Hepatocyte (in vitro differentiated cells): Measurements from ENCODE around the gene KIFC3. TPM values are rescaled to one million over a fixed set of nuclear protein-coding genes. Genes with fewer than 3 reads are reported as not detected.

Experiments
- DNase-seq: peaks from one replicate; pipeline ENCODE4 v3.0.0-alpha.2; 2016; ENCODE audit warnings: low spot score
- H2AFZ ChIP-seq: fragments of 200-600 bp; sonication (generic); 2 replicates; pipeline ENCODE4 v1.6.0; 2016; ENCODE audit warnings: antibody characterized with exemption, mild to moderate bottlenecking
- H3K27ac ChIP-seq: fragments of 200-600 bp; sonication (generic); 2 replicates; pipeline ENCODE4 v1.5.1; 2016; ENCODE audit warnings: mild to moderate bottlenecking
- H3K27me3 ChIP-seq: fragments of 200-600 bp; sonication (generic); 2 replicates; pipeline ENCODE4 v1.6.1; 2016
- H3K36me3 ChIP-seq: fragments of 200-600 bp; sonication (generic); replicated peaks from 2 replicates; pipeline ENCODE4 v1.5.1; 2016; ENCODE audit warnings: low read depth; ENCODE audit not compliant: insufficient read depth
- H3K4me1 ChIP-seq: fragments of 200-600 bp; sonication (generic); 2 replicates; pipeline ENCODE4 v1.5.1; 2016; ENCODE audit warnings: mild to moderate bottlenecking, moderate library complexity; ENCODE audit not compliant: insufficient read depth
- H3K4me2 ChIP-seq: fragments of 200-600 bp; sonication (generic); 2 replicates; pipeline ENCODE4 v1.6.0; 2016
- H3K4me3 ChIP-seq: fragments of 200-600 bp; sonication (generic); 2 replicates; pipeline ENCODE4 v1.5.1; 2016; ENCODE audit warnings: mild to moderate bottlenecking
- H3K79me2 ChIP-seq: fragments of 200-600 bp; sonication (generic); 2 replicates; pipeline ENCODE4 v1.6.0; 2017; ENCODE audit warnings: mild to moderate bottlenecking
- H3K9me2 ChIP-seq: fragments of 200-600 bp; sonication (generic); replicated peaks from 2 replicates; pipeline ENCODE4 v1.6.0; 2017; ENCODE audit warnings: mild to moderate bottlenecking; ENCODE audit not compliant: insufficient read depth
- H3K9me3 ChIP-seq: fragments of 200-600 bp; sonication (generic); 2 replicates; pipeline ENCODE4 v1.5.1; 2016; ENCODE audit warnings: low read depth, mild to moderate bottlenecking
- H4K20me1 ChIP-seq: fragments of 200-600 bp; sonication (generic); 2 replicates; pipeline ENCODE4 v1.6.0; 2016; ENCODE audit warnings: mild to moderate bottlenecking; ENCODE audit not compliant: insufficient read depth, poor library complexity, severe bottlenecking
- EZH2 ChIP-seq: fragments of 200-600 bp; sonication (generic); IDR thresholded peaks from 2 replicates; pipeline ENCODE4 v1.6.1; 2016; ENCODE audit warnings: antibody characterized with exemption, mild to moderate bottlenecking, borderline replicate concordance
- EZH2phosphoT487 ChIP-seq: fragments of 200-600 bp; sonication (generic); IDR thresholded peaks from one replicate; pipeline ENCODE4 v1.6.1; 2018; ENCODE audit warnings: antibody characterized with exemption, mild to moderate bottlenecking, low read depth, moderate library complexity; ENCODE audit not compliant: unreplicated experiment, severe bottlenecking
- WGBS: methylation state at CpG from one replicate; pipeline ENCODE4 v1.1.6; 2016; ENCODE audit warnings: low lambda C conversion rate; ENCODE audit errors: missing lambda C conversion rate; 5-methylcytosine and 5-hydroxymethylcytosine counted together
- polyA plus RNA-seq: library from polyadenylated mRNA; unstranded; fragments of >200 nt; fragmentation: Nextera tagmentation; extraction: Ambion mirVana; gene quantifications from 2 replicates; pipeline ENCODE4 v1.2.1, GENCODE V29; 2016
- total RNA-seq: library from RNA; depleted of rRNA; stranded (reverse); fragments of >200 nt; gene quantifications from 2 replicates; pipeline ENCODE4 v1.2.3, GENCODE V29; 2014
- TF ChIP-seq, protein P1 (sequence below): fragments of 200-600 bp; sonication (generic); IDR thresholded peaks from 2 replicates; pipeline ENCODE4 v1.5.1; 2016; ENCODE audit warnings: antibody characterized with exemption, mild to moderate bottlenecking; ENCODE audit not compliant: poor library complexity

Gene KIFC3
- total and polyA plus RNA-seq, 2 experiments from 2014 or later: 49.7 to 55.3 TPM

DNA sequence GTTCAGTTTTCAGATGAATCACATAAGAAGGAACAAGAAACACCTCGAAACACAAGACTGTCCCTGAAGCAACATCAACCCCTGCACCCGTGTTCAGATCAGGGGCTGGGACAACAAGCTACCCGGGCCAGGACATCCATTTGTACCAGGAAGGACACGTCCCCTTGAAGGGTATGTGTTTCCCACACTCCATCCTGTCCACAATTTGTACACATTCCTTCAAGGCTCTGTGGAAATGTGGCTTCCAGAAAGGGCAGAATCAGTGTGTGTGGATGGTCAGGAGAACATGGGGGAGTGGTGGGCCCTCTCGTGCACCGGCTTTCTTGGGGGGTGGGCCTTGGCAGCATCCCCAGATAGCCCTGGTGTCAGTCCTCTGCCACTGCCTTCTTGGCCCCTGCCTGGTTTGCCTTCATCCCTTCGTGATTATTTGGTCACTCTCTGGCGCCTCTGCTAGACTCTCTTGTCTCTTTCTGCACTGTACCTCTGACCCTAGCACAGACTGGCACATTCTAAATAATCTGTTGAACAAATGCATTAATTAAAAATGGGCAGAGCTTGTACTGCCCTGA is 10.3 kb downstream of the KIFC3 start:
- Histone ChIP-seq H3K36me3 (no peaks in the 10 kb centered on the region), H3K27me3 (no peaks in the 10 kb centered on the region), H3K4me1 (peaks cover 12% of the 10 kb centered on the region), H3K4me2 (no peak overlapping the region), H3K4me3 (no peak overlapping the region), H3K9me2 (no peaks in the 10 kb centered on the region), H3K9me3 (no peaks in the 10 kb centered on the region), H3K27ac (no peak overlapping the region), H2AFZ (no peak overlapping the region), H4K20me1 (no peaks in the 10 kb centered on the region), H3K79me2 (peaks cover 22% of the 10 kb centered on the region)
- WGBS: 81% methylated on average over 8 of the region's 8 CpGs
- DNase-seq: no peak
- TF ChIP-seq EZH2phosphoT487 (no peak), EZH2 (no peak)
- TF ChIP-seq, protein P1, sequence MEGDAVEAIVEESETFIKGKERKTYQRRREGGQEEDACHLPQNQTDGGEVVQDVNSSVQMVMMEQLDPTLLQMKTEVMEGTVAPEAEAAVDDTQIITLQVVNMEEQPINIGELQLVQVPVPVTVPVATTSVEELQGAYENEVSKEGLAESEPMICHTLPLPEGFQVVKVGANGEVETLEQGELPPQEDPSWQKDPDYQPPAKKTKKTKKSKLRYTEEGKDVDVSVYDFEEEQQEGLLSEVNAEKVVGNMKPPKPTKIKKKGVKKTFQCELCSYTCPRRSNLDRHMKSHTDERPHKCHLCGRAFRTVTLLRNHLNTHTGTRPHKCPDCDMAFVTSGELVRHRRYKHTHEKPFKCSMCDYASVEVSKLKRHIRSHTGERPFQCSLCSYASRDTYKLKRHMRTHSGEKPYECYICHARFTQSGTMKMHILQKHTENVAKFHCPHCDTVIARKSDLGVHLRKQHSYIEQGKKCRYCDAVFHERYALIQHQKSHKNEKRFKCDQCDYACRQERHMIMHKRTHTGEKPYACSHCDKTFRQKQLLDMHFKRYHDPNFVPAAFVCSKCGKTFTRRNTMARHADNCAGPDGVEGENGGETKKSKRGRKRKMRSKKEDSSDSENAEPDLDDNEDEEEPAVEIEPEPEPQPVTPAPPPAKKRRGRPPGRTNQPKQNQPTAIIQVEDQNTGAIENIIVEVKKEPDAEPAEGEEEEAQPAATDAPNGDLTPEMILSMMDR: no peak

DNA sequence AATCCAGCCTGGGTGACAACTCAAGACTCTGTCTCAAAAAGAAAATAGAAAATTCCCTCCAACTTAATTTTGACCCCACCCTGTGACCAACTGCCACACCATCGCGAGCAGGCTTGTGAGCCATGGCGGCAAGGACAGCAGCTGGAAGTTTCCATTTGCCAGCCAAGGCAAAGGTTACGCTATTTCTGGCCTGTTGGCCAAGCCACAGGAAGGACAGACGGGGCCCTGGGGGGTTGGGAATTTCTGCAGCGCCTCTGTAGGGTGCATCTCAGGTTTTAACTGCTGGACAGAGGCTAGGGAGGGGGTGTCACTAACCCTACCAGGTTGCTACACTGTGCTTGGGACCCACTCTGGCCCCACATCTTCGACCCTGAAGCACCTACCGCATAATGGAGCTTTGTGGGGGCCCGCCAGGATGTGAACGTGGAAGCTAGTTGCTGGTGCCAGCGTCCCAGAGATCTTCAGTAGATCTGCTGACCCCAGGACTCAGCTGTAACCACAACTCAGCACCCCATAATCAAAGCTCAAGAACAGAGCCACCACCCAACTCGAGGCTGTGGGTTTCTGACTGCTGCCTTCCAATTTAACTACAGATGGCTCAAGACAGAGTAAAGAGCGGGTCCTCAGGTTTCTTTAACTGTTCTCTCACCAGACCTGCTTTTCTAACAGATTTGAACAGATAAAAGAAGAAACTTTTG is 10.9 kb downstream of the KIFC3 start:
- WGBS: 92% methylated on average over 13 of the region's 13 CpGs
- TF ChIP-seq, protein P1: no peak
- TF ChIP-seq EZH2phosphoT487: no peak
- TF ChIP-seq EZH2: no peak
- no peaks in the 10 kb centered on the region for H3K36me3 ChIP-seq
- H4K20me1 ChIP-seq: no peaks in the 10 kb centered on the region
- H3K79me2 ChIP-seq: peaks cover 16% of the 10 kb centered on the region
- no peak overlapping the region for H3K27ac ChIP-seq
- H3K4me2 ChIP-seq: no peak overlapping the region
- no peak for DNase-seq
- no peaks in the 10 kb centered on the region for H3K27me3 ChIP-seq
- peaks cover 5% of the 10 kb centered on the region for H3K4me1 ChIP-seq
- H3K9me3 ChIP-seq: no peaks in the 10 kb centered on the region
- H3K9me2 ChIP-seq: no peaks in the 10 kb centered on the region
- H3K4me3 ChIP-seq: no peak overlapping the region
- no peak overlapping the region for H2AFZ ChIP-seq

DNA sequence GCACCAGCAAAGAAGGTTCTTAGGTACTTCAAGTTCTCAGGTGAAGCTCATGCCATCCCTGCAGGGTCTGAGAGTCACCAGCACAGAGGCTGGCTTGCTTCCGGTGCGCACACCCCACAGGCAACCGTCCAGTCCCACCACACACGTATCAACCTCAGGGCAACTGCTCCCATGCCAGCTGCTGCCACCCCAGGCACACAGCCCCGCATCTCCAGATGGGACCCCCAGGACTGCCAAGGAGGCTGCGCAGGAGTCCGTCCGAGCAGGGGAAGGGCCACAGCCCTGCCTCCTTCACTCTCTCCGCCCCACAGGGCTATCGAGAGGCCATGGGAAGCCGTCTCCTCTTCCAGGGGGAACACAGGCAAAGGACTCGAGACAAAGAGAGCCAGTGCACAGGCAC is 13.3 kb downstream of the KIFC3 start:
- H3K4me2 ChIP-seq: no peak overlapping the region
- no peaks in the 10 kb centered on the region for H3K9me2 ChIP-seq
- no peaks in the 10 kb centered on the region for H3K9me3 ChIP-seq
- no peaks in the 10 kb centered on the region for H3K27me3 ChIP-seq
- H4K20me1 ChIP-seq: no peaks in the 10 kb centered on the region
- TF ChIP-seq, protein P1: no peak
- no peak for TF ChIP-seq EZH2
- no peak for TF ChIP-seq EZH2phosphoT487
- no peaks in the 10 kb centered on the region for H3K4me1 ChIP-seq
- no peaks in the 10 kb centered on the region for H3K79me2 ChIP-seq
- no peak overlapping the region for H3K4me3 ChIP-seq
- 93% methylated on average over 11 of the region's 12 CpGs for WGBS
- H3K27ac ChIP-seq: no peak overlapping the region
- H2AFZ ChIP-seq: no peak overlapping the region
- DNase-seq: no peak
- H3K36me3 ChIP-seq: no peaks in the 10 kb centered on the region
